ENCODE data around the gene WDR31.
"Not testable (repeated sequence)": the region's sequence is repeated elsewhere in the genome, so short reads cannot be mapped to it uniquely, and the experiment has no call there.

Gene WDR31

GRCh38 chr9:113368982-113369854, 29.1 kb upstream of the WDR31 start:
- no peak for DNase-seq (ENCODE audit: low read depth in 2 of 2)

GRCh38 chr9:113368348-113368981, 28.4 kb upstream of the WDR31 start:
- DNase-seq (ENCODE audit: low read depth in 2 of 2) = no peak

GRCh38 chr9:113365652-113366051, 25.6 kb upstream of the WDR31 start:
- not testable (repeated sequence) for DNase-seq (ENCODE audit: low read depth in 2 of 2)

GRCh38 chr9:113364951-113365350, 24.9 kb upstream of the WDR31 start:
- DNase-seq (ENCODE audit: low read depth in 2 of 2) = no peak

GRCh38 chr9:113363336-113363735, 23.3 kb upstream of the WDR31 start:
- DNase-seq (ENCODE audit: low read depth in 2 of 2) = no peak

DNA sequence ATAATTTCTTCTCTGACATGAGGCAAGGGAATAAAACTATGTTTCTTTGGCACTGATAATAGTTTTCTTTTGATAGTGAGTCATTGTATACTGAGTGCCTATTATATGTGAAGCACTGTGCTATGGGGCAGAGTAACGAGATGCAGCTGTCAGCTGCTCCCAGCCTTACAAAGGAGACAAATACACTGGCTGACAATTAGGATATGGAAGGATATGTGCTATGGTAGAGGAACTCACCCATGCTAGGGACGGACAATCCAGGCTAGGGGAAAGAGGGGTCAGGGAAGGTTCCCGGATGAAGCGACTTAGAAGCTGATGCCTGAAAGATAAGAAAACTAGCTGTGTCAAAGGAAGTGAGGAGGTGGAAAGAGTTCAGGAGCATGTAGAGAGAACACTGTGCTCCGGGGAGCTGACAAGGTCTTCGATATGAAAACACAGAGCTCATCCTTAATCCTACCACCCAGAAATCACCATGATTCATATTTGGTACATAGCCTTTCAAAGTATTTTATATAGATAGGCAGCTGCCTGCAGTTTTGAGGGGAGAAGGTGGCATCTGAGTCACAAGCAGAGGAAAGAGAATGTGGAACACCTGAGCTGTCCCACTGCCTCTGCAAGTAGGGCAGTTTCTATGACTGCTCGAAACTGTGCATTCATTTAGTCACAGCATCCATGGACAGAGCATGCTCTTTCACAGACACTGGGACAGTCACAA, 21.4 kb upstream of the WDR31 start:
- DNase-seq (ENCODE audit: low read depth in 2 of 2) = no peak

DNA sequence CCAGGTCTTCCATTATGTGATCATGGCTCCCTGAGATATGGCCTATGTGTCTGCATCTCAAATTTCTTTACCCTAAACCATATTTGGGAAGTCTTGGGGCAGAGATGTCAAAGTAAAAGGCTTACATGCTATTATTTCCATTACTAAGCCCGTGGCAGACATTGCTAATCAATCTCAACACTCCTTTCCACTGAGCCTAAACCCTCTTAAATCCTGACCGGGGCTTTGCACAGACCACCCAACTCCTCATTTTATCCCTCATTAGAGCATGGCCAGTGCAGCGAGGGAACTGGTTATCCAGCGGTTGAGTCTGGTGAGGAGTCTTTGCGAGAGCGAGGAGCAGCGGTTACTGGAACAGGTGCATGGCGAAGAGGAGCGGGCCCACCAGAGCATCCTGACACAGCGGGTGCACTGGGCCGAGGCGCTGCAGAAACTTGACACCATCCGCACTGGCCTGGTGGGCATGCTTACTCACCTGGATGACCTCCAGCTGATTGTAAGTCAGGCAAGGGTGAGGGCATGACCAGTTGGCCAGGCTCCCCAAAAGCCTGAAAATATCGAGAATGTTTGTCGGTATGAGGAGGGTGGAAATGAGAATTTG, 20.3 kb upstream of the WDR31 start:
- no peak for DNase-seq (ENCODE audit: low read depth in 2 of 2)

DNA sequence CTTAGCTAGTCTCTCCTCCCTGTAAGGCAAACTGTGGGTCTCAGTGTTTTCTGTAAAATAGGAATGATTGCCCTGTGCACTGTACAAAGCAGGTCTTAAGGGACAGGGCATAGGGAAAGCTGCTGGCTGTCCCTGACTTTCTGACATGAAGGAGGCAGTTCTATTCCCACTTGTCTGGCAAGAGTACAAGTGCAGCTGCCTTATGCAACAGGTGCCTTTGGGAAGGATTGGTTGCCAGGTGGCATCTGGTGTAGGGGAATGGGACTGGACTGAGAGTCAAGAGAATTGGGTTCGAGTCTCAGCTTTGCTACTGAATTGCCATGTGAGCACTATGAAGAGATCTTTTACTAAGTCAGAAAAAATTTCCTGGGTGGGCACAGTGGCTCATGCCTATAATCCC, 19.3 kb upstream of the WDR31 start:
- DNase-seq (ENCODE audit: low read depth in 2 of 2) = no peak

DNA sequence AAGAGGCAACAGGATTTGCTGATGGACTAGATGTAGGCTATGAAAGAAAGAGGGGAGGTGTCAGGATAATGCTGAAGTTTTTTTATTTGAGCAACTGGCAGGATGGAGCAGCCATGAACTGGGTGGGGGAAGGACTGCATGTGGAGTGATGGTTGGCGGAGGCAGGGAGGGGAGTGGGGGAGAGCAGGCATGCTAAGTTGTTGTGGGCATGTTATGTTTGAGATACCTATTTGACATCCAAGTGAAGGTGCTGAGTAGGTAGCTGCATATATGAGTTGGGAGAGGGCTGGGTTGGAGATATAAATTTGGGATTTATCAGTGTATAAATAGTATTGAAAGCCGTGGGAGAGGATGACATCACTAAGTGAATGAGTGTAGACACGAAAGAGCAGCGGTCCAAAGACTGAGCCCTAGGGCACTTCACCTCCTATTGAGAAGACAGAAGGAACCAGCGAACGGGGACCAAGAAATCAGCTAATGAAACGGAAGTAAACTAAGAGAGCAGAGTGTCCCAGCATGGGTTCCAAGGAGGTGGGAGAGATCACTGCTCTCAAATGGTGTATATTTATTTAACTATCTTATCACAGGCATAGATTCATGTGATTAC, 16.7 kb upstream of the WDR31 start:
- DNase-seq (ENCODE audit: low read depth in 2 of 2) = no peak

DNA sequence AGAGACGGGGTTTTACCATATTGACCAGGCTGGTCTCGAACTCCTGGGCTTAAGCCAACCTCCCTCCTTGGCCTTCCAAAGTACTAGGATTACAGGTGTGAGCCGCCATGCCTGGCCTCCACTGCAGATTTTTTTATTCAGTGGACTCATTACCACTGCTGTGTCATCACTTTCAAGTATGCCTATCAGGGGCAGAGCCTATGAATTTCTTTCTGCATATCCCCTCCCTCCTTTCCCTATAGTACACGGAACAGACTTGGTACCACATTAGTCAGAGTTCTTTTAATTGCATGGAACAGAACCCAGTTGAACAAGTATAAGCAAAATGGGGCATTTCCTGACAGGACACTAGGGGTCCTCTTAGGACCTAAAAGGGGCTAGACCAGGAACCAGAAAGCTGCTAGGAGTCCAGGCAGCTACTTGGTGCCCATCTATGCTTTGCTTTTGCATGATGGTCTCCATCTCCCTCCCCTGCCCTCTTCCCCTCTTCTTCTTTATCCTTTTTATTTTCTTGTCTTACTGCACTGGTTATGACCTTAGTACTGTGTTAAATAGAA, 15.0 kb upstream of the WDR31 start:
- no peak for DNase-seq (ENCODE audit: low read depth in 2 of 2)

DNA sequence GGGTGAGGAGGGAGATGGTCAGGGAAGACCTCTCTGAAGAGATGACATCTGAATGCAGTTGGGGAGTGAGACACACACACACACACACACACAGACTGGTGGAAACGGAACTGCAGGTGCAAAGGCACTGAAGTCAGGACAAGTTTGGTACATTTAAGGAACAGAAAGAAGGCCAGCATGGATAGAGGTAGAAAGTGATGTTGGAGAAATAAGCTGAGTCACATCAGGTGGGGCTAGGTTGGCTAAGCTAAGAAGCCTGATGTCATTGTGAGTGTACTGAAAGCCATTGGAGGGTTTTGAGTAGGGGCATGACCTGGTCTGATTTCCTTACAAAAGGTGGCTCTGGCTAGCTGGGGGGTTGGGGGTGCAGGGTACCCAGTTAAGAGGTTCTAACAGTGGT, 12.3 kb upstream of the WDR31 start:
- no peak for DNase-seq (ENCODE audit: low read depth in 2 of 2)

GRCh38 chr9:113352006-113352405, 11.9 kb upstream of the WDR31 start:
- no peak for DNase-seq (ENCODE audit: low read depth in 2 of 2)

GRCh38 chr9:113350937-113351336, 10.9 kb upstream of the WDR31 start:
- DNase-seq (ENCODE audit: low read depth in 2 of 2) = no peak

DNA sequence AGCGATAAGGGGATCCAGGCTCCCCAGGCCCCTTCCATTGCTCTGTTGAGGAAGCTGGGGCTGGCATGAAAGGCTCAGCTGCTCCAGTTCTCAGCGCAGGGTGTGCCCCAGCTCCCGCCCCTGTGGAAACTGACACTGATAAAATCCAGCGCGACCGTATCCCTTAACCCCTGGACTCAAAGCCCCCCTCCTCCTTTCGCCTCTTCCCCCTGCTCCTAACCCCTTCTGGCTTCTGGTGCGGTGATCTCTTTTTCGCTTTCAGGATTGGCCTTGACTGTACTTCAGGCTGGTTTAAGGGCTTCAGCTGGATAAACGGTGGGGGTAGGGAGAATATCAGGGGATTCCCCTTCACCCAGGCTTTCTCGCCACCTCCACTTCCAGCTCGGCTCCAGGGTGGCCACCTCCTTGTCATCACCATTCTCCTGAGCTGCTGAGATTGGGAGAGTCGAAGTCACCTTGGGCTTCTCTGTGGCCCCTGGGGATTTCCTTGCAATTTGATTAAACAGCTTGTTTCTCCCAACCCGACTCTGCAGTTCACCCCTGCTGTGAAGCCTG, 10.1 kb upstream of the WDR31 start:
- no peak for DNase-seq (ENCODE audit: low read depth in 2 of 2)

- no peak for DNase-seq (ENCODE audit: low read depth in 2 of 2)
Observed at GRCh38 chr9:113349445-113350094, 9.5 kb upstream of the WDR31 start, which contains the start of gene BSPRY. TSS of gene BSPRY (plus strand) at chr9:113349541. CDS start at chr9:113349580, 39 bp downstream.

DNA sequence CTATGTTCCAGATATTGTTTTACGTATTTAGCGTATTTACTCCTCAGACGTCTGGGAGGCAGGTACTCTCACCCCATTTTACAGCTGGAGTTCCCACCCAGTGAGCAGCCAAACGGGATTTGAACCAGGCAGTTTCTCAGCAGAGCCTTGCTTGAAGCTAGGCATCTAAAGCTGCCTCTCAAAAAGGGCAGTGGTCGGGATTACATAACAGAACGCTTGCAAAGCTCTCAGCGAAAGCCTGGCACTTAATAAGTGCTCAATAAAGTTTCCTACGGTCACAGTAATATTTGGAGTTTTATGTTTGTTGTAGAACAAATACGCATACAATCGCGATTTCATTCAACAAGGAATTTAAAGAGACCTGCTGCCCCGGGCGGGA, 9.0 kb upstream of the WDR31 start:
- DNase-seq (ENCODE audit: low read depth in 2 of 2) = no peak

DNA sequence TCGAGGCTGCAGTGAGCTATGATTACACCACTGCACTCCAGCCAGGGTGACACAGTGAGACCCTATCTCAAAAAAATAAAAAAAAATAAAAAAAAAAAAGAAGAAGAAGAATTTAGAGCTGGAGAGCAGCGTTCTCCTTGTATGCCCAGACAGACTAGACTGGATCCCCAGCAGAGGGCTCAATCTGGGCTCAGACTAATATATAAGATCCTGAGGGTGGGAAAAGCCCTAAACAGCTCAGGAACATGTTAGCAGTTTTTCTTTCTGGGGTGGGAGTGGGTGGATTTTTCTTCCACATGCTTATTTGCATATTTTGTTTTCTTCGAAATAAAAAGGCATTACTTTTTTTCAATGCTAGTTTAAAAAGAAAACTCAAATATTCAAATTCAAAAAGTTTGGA, 8.4 kb upstream of the WDR31 start:
- DNase-seq (ENCODE audit: low read depth in 2 of 2) = no peak

GRCh38 chr9:113345671-113346070, 5.6 kb upstream of the WDR31 start:
- DNase-seq (ENCODE audit: low read depth in 2 of 2) = no peak

DNA sequence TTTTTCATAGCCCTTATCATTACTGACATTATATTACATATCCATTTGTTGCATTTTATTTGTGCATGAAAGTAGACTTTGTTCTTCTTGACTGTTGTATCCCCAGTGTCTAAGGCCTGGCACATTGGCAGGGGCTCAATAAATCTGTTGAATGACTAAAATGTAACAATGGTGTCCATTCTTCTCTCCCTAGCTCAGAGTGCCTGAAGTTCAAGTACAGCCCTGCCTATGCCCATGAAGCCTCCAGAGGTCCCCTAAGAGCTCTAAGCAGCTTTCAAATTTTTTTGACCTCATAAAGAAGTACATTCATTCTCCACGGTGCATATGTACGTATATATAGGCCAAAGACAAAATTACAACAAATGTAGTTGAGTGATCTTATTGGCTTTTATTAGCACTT, 5.1 kb upstream of the WDR31 start:
- no peak for DNase-seq (ENCODE audit: low read depth in 2 of 2)

DNA sequence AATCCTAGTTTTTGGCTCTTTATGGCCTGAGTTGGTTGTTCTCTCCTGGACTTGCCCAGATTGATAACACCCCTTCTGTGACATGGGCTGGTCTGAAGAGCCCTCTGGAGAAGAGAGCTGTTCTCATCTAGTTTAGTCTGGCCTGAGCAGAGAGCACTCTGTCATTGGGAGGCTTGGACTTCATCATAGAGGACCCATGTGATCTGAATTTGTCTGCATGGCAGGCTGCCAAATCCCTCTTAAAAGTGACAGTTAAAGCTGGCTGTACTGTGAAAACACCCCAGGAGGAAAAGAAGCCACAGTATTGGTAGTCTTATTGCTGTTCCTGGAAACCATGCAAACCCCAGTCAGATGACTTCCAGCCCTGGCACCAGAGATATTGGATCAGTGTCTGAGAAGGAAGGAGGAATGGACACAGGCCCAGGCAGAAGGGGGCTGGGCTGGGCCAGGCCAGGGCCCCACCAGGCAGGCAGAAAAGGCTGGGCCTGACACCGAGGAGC, 3.7 kb upstream of the WDR31 start:
- DNase-seq (ENCODE audit: low read depth in 2 of 2) = no peak

All from fibroblast of skin of left quadriceps (primary cell).